B cell (primary cell): ENCODE data around the gene WIPI1.

Source experiments
- EZH2 ChIP-seq: IDR thresholded peaks from 2 replicates; pipeline ENCODE4 v1.6.1; 2012; ENCODE audit warnings: borderline replicate concordance, low read depth, mild to moderate bottlenecking, moderate library complexity, low read length; ENCODE audit not compliant: insufficient read depth, poor library complexity, severe bottlenecking
- TF ChIP-seq, protein P1 (sequence below): fragments of 200-600 bp; IDR thresholded peaks from one replicate; pipeline ENCODE4 v1.8.0; 2022; ENCODE audit warnings: antibody characterized with exemption, mild to moderate bottlenecking

DNA sequence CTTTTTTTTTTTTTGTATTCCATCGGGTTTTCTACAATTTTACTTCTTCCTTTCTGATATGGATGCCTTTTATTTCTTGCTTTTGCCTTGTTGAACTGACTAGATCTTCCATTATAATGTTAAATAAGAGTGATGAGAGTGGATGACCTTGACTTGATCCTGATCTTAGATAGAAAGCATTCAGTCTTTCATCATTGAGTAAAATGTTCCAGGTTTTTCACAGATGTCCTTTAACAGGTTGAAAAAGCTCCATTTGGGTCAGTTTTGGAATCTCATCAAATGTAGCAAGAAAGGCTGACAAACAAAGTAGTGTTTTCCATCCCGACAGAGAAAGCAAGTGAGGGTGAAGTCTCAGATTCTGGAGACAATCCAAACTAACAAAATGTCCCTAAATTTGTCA lies 27.2 kb upstream of the WIPI1 start:
- TF ChIP-seq, protein P1, sequence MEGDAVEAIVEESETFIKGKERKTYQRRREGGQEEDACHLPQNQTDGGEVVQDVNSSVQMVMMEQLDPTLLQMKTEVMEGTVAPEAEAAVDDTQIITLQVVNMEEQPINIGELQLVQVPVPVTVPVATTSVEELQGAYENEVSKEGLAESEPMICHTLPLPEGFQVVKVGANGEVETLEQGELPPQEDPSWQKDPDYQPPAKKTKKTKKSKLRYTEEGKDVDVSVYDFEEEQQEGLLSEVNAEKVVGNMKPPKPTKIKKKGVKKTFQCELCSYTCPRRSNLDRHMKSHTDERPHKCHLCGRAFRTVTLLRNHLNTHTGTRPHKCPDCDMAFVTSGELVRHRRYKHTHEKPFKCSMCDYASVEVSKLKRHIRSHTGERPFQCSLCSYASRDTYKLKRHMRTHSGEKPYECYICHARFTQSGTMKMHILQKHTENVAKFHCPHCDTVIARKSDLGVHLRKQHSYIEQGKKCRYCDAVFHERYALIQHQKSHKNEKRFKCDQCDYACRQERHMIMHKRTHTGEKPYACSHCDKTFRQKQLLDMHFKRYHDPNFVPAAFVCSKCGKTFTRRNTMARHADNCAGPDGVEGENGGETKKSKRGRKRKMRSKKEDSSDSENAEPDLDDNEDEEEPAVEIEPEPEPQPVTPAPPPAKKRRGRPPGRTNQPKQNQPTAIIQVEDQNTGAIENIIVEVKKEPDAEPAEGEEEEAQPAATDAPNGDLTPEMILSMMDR, result no peak
- no peak for TF ChIP-seq EZH2
